Left hindlimb (tissue), 1 donor: ENCODE results near the gene LTBR.

Experiments used
- DNase-seq: peaks from one replicate; pipeline ENCODE4 v3.0.0-alpha.2; 2018

Gene LTBR

DNA sequence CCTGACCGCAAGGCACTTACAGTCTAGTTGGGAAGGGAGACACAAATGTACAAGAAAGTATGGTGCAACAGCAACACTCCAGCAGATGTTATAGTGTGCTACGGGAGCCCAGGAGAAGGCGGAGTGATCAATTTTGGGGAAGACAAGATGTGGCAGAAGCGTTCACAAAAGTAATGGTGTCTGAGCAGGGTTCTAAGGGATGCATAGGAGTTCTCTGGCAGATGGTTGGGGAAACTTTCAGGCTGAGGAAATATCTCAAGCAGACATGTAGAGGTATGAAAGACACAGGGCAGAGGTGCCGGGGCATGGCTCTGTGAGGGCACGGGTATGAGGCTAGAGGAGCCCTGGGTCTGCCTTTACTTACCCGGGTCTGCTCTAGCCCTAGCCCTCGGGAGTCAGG, 37.0 kb upstream of the LTBR start:
- no peak for DNase-seq

DNA sequence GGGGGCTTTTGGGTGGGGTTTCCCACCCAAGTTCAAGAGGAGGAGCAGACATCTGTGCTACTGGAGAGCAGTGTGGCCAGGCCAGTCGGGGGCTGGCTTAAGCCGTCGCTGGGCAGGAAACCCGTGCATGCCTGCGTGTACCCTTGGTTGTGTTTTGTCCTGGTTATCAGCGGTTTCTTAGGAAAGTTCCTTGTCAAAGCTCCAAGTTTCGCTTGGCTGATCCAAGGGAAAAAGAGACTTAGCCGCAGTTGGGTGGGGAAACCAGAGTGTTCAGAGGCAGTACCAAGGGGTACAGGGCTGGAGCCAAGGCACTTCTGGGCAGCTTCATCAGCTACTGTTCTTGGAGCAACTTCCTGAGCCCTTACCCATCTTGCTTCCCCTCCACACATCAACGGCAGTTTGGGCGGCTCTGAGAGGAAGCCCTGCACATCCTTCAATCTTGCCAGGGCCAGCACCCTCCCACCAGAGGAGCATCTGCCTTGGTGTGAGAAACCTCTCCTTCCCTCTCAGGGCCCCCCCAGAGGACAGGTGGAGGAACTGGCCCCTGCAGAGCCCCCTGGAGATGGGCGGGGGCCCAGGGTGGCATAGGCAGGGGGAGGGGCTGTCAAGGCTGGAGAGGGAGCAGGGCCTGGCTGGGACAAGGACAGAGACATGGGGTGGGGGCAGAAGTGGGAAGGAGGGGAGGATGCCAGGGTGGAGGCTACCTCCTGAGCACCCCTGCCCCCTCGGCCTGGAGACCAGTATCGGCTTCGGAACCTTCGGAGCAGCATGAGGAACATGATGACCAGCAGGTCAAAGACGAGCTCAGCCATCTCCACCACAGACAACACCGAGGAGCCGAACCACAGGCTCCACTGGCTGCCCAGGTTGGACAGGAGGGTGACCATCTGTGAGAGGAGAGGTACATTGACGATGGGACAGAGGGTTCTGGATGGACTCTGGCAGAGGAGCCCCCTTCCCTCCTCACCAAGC, 36.3 kb upstream of the LTBR start:
- peak; percentile 59 for DNase-seq

DNA sequence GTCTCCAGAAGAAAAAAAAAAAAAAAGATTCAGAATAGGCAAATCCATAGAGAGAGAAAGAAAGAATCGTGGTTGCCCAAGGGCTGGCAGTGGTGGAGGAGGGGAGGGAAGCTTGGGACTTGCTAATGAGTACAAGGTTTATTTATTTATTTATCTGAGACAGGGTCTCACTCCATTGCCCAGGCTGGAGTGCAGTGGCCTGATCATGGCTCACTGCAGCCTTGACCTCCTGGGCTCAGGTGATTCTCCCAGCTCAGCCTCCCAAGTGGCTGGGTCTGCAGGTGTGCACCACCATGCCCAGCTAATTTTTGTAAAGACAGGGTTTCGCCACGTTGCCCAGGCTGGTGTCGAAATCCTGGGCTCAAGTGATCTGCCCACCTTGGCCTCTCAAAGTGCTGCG, 32.3 kb upstream of the LTBR start:
- DNase-seq: no peak

DNA sequence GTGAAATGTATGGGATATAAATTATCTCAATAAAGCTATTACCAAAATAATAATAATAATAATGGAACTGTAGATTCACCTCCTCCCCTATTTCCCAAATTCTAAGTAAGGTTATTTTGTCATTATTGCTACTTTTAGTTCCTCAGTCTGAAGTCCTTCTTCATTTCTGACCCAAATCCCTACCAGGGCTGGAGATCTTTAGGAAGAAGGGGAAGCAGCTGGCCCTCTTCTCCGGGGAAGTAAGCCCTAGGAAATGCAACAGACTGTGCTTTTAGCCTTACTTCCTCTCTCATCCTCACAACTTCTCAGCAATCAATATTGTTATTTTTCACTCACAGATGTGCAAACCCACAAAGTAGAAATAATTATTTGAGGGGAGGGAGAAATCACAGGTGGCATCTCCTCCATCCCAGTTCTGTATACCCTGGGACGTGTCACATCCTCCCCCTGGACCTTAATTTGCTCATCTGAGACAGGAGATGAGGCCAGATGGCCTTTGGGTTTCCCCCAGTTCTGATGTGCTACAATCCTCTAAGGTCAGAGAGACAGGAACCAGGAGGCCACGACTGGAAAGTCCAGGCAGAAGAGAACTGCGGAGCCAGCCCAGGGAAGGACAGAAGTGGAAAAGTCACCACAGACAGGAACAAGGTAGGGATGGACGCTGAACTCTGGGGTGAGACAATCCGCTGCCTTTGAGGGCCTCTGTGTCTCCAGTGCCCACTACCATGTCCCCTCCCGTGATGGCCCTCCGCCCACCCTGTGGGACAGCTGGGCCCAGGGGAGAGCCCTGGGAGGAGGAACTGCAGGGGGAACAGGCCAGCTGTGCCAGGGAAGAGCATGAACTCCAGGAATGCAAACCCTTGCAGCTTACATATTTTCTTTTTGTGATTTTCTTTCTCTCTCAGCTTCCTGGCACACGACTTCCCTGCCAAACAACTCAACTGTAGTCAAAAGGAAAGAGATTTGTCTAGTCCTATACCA, 31.5 kb upstream of the LTBR start:
- no peak for DNase-seq

- no peak for DNase-seq
These were observed 29.2 kb upstream of the LTBR start for GRCh38 chr12:6354495-6355393.

DNA sequence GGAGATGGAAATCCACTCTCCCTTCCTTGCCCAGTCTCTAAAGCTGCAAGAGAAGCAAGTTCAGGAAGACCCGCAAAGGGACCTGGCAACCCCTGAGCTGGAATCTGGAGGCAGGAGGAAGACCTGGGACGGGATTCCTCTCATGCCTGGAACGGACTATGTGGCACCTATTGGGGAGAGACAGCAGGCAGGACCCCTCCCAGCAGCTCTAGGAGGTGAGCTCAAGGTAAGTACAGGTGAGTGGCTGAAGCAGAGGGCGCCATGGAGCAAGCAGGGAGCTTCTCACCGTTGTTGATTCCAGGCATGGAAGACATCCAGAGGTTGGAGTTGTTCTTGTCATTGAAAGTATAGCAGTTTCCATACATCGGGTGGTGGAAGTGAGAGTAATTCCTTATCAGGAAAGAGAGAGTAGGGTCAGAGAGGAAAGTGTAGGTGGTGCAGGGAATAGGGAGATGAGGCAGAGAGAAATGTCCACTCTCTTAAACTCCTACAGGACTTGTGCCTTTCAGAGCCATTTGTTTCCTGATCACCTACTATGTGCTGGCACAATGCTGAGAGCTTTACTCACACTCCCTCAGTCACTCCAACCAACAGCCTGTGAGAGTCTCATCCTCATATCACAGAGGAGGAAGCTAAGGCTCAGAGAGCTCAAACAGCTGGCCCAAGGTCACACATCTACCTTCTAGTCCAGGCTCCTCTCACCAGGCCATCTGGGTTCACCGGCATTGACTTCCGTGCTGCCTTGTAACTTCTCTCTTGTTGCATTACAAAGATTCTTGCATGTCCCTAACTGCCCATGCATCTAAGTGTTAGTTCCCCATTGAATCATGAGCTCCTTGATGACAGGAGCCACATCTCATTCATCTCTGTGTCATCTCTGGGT, 28.2 kb upstream of the LTBR start:
- no peak for DNase-seq

GRCh38 chr12:6356374-6356820, 27.6 kb upstream of the LTBR start:
- peak; percentile 1 for DNase-seq

DNA sequence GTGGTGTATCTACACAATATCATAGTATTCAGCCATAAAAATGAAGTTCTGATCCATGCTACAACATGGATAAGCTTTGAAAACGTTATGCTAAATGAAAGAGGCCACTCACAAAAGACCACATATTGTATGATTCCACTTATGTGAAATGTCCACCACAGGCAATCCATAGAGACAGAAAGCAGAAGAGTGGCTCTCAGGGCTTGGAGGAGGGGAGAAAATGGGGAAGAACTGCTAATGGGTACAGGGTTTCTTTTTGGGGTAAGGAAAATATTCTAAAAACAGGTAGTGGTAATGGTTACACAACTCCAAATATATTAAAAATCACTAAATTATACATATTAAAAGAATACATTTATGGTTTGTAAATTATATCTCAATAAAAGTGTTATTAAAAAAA, 25.1 kb upstream of the LTBR start:
- DNase-seq: no peak

GRCh38 chr12:6360080-6360571, 23.8 kb upstream of the LTBR start:
- peak; percentile 14 for DNase-seq

DNA sequence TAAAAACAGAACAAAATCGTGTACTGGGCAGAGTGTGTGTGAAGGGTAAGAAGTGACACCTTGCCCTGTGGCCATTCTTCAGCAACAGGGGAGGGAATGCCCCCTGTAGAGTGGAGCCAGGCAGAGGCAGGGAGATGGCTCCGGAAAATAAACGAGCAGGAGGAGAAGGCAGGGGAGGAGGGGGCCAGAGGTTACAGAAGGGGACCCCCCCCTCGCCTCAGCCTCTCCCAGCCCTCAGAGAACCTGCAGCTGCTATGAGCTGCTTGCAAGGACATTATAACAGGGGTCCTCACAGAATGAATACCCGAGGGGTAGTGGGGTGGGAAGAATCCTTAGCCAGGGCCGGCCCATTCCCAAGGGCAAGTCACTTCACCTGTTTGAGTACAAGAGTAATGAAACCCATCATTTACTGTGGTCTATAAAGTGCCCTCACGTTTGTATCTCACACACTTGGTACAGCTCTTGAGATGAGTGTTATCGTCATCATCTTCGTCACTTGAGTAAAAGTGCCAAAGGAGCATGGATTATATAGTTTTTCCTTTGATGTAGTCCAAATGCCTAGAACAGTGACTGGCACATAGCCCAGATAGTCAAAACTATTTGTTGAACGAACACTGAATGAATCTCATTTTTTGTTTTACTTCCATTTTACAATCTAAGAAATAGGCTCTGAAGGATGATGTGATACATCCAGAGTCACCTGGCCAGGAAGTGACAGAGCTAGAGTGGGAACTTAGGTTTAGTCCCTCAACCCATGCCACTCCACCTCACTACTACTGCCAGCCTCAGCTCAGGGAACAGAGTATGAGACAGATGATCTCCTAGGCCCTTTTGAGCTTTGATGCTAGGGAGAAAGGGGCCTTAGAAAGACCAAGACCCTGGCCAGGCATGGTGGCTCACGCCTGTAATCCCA, 23.1 kb upstream of the LTBR start:
- peak; percentile 14 for DNase-seq

GRCh38 chr12:6361834-6362233, 22.1 kb upstream of the LTBR start:
- no peak for DNase-seq

DNA sequence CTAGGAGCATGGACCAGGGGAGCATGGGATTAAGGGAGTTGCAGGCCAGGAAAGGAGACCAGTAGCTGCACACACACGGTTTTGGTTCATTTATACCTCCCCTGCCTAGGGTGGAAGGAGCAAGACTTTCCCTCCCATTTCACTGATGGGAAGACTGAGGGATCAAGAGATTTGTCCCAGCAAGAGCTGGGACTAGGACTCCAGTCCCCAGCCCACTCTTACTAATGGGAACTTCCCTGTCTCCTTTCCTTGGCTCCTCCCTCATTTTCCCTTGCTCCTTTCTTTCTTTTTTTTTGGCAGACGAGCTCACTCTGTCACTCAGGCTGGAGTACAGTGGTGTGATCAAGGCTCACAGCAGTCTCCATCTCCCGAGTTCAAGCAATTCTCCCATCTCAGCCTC, 21.6 kb upstream of the LTBR start:
- no peak for DNase-seq

DNA sequence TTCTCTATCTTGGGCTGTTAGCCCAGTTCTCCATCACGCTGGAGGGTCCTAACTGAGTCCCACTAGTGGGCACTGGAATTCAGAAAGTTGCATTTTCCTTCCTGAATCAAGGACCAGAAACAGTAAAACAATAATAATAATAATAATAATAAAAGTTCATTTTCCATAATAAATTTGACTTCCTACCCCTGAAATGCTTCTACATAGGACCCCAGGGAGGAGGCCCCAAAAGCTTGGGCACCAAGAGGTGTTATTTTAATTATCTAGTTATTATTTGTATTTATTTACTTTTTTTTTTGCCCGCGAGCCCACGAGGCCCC, 21.0 kb upstream of the LTBR start:
- DNase-seq: no peak

DNA sequence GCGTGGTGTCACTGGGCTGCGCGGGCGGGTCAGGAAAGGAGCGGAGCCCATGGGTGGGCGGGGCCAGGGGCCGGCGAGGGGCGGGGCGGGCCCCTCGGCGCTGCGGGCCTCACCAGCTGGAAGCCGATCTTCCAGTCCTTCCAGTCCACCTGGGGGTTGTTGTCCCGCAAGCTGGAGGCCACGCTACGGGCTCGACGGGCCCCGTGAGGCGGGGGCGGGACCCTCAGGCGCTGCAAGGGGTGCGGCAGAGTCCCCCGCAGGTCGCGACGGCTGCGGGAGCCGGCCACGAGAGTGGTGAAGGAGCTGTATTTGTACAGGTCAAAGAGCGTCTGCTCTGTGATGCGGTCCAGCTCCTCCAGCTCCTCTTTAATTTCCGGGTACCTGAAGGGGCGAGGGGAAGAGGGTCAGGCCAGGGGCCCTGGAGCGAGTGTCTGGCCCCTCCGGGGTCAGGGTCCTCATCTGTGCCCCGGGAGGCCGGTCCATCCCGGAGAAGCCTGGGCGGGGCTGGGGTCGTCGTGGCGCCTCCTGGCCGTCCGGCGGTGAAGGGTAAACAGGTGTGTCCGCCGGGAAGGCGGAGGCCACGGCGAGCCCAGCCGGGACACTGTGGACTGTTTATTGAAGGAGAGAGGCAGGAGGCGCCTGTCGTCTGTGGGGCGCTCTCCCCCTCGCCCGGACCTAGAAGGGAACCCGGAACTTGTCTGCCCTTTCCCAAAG, 20.5 kb upstream of the LTBR start:
- peak; percentile 76 for DNase-seq

DNA sequence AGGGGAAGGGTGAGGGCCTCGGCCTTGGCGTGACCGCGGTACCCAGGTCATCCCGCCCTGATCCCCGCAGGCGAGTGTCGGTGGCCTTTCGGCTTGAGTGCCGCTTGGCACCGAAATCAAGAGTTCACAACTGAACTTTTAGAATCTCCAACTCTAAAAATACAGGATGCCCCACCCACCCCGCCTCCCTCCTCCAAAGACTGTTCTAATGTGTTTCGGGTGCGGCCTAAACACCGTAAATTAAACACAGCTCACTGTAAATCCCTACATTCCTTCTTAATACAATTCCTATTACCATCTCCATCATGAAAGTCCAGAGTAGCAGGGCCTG, 20.0 kb upstream of the LTBR start:
- DNase-seq: no peak

DNA sequence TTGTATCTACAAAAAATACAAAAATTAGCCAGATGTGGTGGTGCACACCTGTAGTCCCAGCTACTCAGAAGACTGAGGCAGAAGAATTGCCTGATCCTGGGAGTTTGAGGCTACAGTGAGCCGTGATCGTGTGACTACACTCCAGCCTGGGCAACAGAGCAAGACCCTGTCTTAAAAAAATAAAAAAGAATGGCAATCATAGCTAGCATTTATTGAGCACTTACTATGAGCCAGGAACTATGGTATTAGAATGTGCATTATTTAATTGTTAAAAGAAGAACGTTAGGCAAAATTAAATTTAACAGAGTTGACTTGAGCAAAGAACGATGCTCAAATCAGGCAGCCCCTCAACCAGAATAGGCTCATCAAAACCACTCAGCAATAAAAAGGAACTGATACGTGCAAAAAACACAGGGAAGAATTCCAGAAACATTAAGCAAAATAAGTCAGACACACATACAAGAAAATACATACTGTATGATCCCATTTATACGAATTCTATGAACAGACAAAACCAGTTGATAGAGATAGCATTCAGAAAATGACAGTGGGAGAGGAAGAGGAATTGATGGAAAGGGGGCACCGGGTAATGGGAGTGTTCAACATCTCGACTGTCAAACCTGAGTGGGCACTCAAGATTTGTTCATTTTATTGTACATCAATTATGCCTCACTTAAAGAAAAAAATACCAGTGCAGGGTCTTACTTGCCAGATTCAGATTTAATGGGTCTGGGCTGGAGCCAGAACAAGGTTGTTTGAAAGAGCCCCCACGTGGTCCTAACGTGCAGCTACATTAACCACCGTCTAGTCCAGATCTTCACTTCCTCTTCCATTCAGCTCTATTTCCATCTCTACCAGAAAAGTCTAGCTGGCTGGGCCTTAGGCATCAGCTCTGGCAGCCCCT, 16.6 kb upstream of the LTBR start:
- no peak for DNase-seq

DNA sequence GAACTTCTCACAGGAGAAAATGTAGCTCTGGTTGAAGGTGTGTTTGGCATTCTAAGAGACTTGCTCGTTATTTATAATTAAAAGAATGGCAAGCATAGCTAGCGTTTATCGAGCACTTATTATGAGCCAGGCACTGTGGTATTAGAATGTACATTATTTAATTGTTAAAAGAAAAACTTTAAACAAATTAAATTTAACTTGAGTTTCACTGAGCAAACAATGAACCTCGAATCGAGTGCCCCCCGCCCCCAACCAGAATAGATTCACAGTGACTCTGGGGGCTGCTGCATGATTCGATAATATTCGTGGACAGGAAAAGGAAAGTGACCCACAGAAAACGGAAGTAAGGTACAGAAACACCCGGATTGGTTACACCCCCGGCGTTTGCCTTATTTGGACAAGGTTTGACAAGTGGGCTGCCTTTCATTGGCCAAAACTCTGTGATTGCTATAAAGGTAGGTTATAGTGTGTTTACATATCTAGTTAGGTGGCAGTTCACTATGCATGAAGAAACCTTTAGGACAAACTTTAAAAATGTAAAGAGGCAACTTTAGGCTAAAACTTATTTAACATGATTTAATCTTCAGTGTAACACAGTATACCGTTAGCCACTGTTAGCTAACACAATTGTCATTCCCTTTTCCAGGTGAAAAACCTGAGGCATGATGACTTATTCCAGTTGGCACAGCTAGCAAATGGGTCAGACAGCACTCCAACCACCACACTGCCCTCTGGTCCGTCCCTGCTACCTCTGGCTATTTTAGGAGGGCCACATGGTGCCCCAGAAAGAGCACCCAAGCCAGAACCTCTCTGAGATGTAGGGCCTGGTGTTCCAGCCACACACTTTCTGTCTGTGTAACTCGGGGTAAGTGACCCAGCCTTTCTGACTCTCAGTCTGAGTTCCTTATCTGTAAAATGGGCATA, 15.7 kb upstream of the LTBR start:
- DNase-seq: no peak
